IgD-negative memory B cell (primary cell): ENCODE data around the gene TAS2R1. TPM values are rescaled to one million over a fixed set of nuclear protein-coding genes. Genes with fewer than 3 reads are reported as not detected.

Experiments
- H3K27ac Mint-ChIP-seq, 3 donors: one replicate each; pipeline ENCODE4 v1.8.0; 2020 to 2022; ENCODE audit warnings: mild to moderate bottlenecking in 3 of 3, mixed read lengths in 3 of 3, moderate library complexity in 1 of 3
- H3K27me3 Mint-ChIP-seq: one replicate; pipeline ENCODE4 v1.8.0; 2021; ENCODE audit warnings: mixed read lengths
- H3K36me3 Mint-ChIP-seq: one replicate; pipeline ENCODE4 v1.8.0; 2020; ENCODE audit warnings: mild to moderate bottlenecking, mixed read lengths
- H3K4me1 Mint-ChIP-seq, 3 donors: one replicate each; pipeline ENCODE4 v1.8.0; 2020 to 2022; ENCODE audit warnings: mixed read lengths in 3 of 3, mild to moderate bottlenecking in 1 of 3
- H3K4me3 Mint-ChIP-seq, 4 donors: one replicate each; pipeline ENCODE4 v1.8.0; 2020 to 2022; ENCODE audit warnings: mild to moderate bottlenecking in 4 of 4, mixed read lengths in 4 of 4, moderate library complexity in 3 of 4
- H3K9me3 Mint-ChIP-seq, 3 donors: one replicate each; pipeline ENCODE4 v1.8.0; 2020 to 2021; ENCODE audit warnings: mixed read lengths in 3 of 3, mild to moderate bottlenecking in 1 of 3
- polyA plus RNA-seq: library from polyadenylated mRNA; unstranded; fragments of 300-500 nt; fragmentation: Illumina TruSeq; gene quantifications from one replicate; pipeline ENCODE4 v1.2.3, GENCODE V29; 2021

Gene TAS2R1
- polyA plus RNA-seq, 1 donor from 2014 or later = not detected

GRCh38 chr5:9587135-9587534 is 43.0 kb downstream of the TAS2R1 start:
- Mint-ChIP-seq H3K4me1 (no peaks in the 10 kb centered on the region), H3K27me3 (no peaks in the 10 kb centered on the region), H3K4me3 (no peak overlapping the region), H3K9me3 (peaks cover under 1 to 5% (median 4%) of the 10 kb centered on the region in 3 donors), H3K27ac (no peak overlapping the region), H3K36me3 (peaks cover 1% of the 10 kb centered on the region)

DNA sequence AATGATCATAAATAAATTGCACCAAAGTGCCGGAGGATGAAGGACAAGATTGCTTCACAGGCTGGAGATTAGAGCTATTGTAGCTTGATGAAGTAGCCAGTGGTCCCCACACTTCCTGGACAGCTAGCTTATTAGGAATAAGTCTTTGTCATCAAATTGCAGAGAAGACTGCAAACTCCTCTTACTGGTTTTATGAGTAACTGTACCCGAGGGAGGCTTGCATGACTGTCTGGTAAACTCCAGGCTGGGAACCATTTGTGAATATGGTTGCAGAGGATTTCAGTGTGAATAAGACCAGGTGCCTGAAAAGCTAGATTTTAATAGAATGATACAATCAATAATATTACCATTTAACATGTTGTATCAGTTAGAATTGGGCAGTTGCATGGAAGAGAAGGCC is 47.7 kb downstream of the TAS2R1 start:
- H3K27me3 Mint-ChIP-seq = no peaks in the 10 kb centered on the region
- no peaks in the 10 kb centered on the region for H3K4me1 Mint-ChIP-seq
- peaks cover 0 to 5% (median 2%) of the 10 kb centered on the region in 3 donors for H3K9me3 Mint-ChIP-seq
- no peak overlapping the region for H3K4me3 Mint-ChIP-seq
- no peaks in the 10 kb centered on the region for H3K36me3 Mint-ChIP-seq
- H3K27ac Mint-ChIP-seq = no peak overlapping the region

Other genes with a start within 250 kb of the TAS2R1 start
- not detected for gene SEMA5A, start 84.3 kb downstream of the TAS2R1 start, polyA plus RNA-seq